GM18867 (cell line): ENCODE data around the gene PLXNA4.

ENCODE experiments used
- ATAC-seq: cut with Tn5 transposase; IDR thresholded peaks from one replicate; pipeline ENCODE4 v1.9.1; 2021; ENCODE audit warnings: mild to moderate bottlenecking, moderate library complexity; ENCODE audit not compliant: unreplicated experiment

PLXNA4 gene

DNA sequence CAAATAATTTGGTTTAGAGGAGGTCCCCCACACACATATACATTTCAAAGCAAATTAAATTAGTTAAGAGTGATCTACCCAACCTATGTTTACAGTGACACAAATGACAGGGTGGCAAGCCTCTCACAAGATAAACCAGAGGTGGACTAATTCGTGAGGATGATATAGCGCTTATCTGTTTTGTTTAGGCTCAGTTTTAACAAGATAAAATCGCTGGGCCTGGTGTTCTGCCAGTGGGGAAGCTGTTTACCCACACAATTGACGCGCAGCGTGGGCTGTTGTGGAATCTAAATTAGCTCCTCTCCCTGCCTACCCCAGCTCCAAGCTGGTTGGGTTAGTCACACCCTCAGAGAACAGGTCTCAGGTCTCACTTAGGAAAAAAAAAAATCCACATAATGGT lies 16.7 kb upstream of the PLXNA4 start:
- no peak for ATAC-seq

DNA sequence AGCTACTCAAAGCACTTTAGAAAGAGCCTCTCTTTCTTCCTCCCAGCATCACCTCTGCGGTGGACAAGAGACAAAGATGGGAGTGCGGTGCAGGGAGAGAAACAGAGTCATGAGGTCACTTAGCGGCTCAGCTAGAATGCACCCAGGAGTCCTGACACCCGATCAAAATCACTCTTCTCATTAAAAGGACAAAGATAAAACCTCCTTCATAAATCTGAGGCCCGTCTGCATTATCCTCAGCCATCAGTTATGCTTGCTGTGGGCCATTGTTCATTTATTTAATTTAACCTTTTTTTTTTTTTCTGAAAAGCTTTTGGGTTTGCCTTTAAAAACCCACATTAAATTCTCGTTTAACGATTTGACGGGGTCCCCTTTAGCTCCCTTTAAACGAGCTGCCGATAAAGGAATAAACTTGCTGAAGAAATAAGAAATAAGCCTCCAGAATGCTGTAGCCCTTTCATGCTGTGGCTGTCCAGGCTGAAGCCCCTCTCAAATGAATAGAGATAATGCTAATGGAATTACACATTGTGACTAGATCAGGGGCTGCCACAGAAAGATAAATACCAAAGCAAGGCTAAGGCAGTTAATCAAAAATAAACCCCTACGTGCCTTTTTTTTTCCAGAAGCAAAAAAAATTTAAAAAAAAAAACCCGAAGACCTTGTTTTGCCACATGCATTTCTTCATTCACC lies 16.1 kb upstream of the PLXNA4 start:
- ATAC-seq = no peak

DNA sequence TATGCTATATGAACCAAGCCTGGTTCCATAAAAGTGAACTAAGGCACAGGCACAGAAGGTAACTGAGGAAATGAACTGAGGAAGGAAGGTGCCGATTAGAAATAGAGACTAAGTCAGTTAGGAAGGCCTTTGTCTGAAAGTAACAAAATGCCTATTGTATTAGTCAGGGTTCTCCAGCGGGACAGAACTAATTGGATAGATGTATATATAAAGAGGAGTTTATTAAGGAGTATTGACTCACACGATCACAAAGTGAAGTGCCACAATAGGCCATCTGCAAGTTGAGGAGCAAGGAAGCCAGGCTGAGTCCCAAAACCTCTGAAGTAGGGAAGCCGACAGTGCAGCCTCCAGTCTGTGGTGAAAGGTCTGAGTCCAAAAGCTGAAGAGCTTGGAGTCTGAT lies 13.9 kb upstream of the PLXNA4 start:
- no peak for ATAC-seq

DNA sequence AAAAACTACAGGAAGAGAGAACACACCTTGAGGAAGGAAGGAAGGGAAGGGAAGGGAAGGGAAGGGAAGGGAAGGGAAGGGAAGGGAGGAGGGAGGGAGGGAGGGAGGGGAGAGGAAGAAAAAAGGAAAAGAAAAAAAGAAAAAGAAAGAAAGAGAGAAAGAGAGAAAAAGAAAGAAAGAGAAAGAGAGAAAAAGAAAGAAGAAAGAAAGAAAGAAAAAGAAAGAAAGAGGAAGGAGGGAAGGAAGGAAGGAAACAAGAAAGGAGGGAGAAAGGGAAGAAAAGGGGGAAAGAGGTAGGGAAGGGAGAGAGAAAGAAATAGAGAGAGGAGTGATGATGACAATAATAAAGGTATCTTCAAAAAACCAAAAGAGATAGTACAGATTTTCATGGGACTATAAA lies 12.3 kb upstream of the PLXNA4 start:
- no peak for ATAC-seq

DNA sequence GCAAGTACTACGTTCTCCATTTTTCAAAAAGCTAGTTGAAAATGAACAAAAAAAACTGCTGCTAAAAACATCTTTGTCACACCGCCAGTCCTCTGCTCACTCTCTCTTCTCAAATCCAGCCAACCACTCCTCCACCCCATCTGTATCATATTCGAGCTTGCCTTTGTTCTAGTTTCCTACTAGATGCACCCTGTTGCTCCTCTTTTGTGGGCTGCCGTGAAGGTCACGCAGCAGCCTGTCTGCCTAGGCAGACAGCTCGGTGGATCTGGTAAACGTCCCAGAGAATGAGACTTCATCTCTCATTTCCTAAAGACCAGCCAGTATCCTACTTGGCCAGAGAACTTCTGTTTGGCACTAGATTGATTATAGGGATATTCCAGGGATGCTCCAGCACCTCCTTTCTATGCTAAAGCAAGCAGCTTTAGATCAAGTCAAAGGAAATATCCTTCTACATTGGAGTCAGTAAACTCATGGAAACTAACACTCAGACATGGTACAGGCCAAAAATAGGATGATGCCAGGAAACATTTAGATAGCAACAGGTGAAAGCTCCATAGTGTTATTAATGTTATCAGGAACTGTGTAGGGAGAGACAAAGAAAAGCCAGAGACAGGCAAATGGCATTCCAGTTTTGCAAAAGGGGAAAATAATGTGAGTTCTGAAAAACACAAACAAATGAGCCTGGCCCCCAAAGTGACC lies 8.7 kb upstream of the PLXNA4 start:
- no peak for ATAC-seq

DNA sequence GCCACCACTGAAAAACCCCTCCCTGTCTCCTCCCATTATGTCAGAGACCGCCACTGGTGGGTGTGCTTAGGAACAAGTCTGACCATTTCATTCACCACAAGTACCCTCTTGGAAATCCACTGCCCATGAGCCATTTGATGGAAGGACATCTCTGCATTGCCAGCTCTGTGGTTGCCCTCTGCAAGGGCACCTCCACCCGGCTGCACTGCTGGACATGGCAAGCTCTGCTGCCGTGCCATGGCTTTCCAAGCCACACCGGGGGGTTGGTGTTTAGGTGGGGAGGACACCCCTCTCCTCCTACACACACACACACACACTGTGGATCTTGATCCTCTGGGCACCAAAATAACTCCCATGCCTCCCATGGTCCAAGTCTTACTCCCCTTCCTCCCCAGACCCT lies 5.2 kb upstream of the PLXNA4 start:
- no peak for ATAC-seq

DNA sequence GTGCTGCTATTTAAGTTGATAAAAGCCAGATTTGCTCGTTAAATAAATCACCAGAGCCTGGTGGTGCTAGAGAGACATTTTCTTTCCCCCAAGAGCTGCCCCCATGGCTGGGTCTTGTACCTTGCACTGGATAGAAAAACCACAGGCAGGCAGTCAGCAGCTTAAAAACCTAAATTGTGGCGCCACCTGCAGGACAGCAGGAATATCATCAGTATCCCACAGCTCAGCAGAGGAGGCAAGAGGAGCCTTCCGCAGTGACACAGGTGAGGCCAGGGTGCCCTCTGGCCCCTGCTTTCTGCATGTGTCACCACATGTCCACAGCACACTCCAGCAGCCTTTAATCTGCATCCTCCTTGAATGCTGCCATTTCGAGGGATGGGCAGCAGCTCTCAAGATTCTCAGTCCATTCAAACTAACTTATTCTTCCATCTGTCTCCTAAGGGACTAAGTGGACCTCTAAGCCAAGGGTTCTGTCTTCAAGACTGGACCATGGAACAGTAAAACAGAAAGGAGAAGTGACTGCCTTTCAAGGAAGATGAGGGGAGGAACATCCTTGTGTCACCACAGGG lies 4.5 kb upstream of the PLXNA4 start:
- peak; percentile 64 for ATAC-seq

DNA sequence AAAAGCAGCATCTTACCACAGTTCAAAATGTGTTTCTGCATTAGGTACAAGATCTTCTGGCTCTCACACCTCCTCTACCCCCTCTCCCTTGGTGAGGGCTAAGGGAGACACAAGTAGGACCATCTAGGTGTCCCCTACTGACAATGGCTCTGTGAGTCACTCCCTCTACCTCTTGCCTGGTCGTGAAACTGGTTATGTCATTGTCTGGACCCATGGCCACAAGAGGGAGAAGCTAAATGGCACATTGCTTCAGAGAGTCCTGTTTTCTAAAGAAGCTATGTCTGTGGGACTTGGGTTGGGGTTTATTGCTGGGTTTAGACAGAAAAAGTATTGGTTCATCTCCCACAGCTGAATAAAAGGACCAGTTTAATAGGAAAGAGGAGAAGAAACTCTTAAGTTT lies 4.0 kb upstream of the PLXNA4 start:
- ATAC-seq = no peak

DNA sequence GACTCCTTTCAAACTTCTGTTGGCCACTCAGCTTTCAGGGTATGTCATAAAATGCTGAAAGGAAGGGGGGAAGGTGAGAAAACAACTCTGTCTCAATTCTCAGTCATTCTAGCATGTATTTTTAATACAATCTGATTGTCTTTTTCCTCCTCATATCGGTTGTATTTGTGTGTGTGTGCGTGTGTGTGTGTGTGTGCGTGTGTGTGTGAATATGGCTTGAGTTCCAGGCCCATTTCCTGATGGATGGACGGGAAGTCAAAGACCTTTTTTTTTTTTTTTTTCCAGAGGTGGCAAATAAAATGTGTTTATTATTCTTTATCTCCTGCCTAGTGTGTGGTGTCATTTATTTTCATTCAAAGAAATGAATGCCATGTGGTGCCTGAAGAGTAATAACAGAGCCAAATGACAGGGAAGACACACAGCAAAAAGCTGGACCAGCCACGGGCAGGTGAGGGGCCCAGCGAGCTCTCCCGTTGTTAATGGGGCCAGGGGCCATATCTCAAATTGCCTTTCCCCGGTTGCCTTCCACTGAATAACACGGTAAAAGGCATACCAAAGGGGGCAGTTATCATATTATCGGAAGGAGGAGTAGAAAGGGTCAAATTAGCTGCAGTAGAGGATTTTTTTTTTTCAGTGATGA lies 3.1 kb upstream of the PLXNA4 start:
- ATAC-seq = no peak

DNA sequence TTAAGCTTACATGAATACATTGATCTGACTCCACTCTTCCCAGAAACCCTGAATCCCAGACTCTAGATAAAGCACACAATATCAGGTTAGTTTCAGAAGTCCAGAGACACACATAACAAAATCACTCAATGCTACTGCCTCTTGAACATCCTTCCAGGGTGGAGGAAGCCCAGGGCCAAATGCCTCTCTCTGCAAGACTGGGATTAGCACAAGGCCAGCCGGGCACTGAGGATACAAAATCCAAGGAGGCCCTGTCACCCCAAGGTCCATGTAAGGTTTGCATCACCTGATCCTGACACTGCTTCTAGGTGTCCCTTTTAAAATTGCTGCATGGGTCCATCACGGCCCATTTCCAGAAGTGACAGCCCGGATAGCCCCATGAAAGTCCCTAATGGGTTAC lies 2.6 kb upstream of the PLXNA4 start:
- no peak for ATAC-seq

DNA sequence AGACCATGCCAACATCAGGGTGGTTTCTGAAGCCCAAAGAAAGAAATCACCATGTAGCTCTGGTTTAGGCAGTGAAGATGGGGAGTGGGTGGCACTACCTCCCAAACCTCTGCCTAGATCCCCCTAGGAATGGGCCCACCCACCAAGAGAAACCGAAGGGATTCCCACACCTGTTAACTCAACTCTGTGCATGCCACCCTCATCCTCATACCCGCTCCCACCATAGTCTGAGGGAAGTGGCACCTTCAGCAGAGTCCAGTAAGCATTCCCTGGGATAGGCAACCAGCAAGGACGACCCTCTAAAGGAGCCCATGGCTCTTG lies 1.7 kb upstream of the PLXNA4 start:
- no peak for ATAC-seq

DNA sequence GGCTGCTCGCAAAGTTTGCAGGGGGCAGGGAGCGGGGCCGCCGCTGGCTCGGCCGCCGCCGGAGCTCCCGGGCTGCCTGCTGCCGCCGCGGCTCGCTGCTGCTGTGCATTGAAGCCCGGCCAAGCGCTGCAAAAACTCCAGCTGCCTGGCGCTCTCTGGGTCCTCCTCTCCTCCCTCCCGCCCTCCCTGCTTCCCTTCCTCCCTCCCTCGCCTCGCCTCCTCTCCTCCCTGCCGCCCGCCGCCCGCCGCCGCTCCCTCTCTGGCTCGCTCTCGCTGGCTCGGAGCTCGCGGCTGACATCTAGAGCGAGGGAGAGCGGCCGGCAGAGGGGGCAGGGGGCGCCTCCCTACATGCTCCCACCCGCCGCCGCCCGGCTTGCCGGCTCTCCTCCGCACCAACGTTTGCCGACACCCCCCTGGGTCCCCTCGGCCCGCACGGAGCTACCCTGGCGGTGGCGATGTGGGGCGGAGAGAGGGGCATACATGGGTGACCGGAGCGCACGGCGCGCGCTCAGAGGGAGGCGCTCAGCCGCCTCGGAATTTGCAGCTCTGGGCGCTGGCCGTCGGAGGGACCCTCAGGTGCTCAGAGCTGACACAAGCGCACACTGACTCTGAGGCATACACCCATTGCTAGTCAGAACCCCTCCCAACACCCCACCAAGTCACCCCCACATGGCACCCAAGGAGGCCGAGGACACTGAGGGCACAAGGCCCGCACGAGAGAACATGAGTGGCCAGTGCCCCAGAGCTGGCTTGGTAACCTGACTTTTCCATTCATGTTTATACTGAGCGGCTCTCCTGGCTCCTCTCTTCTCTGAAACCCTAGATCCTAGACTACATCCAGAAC lies 1.2 kb upstream of the PLXNA4 start:
- no peak for ATAC-seq

DNA sequence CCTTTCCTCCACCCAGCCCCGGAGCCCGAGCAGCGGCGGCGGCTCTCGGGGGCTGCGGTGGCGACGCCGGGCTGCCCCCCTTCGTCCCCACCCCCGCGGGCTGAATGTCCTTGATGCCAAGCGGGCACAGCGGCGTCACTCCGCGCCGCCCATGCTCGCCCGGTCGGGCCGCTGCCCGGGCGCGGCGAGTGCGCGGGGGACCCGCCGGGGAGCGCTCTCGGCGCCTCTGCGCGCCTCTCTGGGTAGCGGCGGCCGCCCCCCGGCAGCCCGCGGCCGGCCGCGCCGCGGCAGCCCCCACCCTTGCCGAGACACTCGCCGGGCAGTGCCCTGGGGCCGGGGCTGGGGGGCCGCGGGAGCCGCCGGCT lies 433 bp upstream of the PLXNA4 start:
- ATAC-seq = no peak

DNA sequence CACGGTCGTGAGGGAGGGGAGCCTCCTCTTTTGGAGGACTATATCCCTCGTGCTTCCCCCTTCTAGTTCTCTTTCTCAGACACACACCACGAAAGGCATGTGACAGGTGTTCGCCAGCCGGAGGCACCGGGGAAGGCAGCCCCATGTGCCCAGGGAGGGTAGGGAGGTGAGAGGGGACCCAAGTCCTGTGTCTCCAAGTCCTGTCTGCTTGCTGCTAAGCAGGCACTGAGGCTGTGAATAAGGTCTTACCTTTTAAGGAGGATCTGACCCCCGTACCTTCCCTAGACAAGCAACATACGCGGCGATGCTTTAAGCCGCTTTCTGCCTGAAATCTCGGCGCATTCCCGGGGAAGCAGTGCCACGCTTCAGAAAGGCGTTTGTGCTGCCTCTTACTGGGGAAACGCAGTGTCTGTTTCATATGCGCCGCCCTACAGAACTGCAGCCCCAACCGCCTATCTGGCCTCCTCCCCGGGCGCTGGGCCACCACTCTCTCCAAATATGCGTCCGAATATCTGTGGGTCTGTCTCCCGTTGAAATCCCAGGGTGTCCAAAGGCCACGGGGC lies 770 bp downstream of the PLXNA4 start:
- no peak for ATAC-seq

DNA sequence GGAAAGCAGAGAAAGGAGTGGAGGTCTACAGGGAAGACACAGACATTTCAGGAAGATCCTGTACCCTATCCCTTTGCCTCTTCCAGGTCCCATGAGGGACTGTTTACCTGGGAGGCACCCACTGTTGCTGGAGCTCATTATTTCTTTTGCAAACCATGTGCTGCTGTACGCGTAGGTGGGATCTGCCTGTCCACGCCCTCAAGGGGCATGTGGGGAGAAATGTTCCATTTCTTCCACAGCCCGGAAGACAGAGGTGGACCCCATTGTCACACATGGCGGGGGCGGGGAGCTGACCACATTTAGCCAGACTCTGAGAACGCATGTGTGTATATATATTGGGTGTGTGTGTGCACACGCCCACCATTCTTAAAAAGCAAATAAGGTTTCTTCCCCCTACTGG lies 2.0 kb downstream of the PLXNA4 start:
- no peak for ATAC-seq

DNA sequence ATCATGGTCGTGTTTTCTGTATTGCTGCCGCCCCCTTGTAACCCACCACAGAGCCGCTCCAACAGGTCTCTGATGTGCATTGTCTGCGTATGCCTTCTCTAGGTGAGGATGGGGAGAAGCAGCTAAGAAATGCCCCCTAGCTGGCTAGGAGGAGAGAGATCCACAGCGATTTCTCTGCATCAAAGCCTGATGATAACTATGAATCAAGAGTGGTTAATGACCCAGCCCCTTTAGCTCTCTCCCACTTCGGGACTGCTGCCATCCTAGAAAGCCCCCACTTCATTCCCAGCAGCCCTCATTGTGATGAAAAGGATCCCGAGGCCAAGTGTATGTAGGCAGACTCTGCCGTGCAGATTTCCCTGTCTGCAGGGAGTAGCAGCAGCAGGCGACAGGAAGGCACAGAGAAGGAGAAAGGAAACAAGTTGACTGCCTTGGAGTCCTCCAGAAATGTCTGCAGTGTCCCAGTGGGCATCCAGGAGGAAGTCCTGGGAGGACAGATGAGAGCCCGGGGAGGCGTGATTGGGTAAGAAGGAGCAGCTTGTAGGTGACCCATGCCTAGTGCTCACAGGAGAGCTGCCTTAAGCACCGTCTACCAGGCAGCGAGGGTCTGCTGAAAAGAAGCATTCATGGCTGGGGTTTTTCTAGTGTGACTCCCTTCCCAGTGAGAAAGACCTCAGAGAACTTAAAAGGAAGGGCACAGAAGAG lies 2.9 kb downstream of the PLXNA4 start:
- ATAC-seq = no peak

DNA sequence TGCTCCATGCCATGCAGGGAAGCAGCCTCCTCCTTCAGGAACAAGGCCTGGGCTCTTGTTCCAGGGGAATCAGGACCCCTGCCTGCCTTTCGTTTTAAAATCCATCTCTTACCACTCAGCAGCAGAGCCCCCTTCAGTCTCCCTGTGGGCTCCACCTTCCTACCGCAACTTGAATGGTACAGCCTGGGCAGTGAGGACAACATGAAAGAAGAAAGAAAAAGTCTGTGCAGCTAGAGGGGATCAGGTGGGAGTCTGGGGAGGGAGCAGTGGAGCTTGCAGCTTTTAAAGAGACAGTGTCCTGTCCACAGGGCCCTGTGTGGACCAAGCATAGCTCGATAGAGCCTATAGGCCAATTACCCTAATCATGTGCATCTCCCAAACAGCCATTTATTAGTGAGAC lies 3.7 kb downstream of the PLXNA4 start:
- no peak for ATAC-seq

DNA sequence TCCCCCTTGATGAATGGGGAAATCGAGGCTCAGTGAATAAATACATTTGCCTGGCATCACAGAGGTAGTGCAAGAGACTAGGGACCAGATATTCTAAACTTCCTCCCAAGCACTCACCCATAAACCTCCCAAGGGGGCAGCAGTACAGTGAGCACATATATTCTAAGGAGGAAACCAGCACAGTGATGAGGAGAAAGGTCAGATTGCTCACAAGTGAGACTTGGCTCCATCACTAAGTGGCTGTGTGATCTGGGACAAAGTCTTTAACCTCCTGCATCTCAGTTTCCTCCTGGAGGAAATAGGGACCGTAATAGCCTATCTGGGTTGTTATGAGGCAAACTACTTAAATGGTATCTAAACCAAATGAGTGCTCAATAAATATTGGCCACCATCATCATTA lies 4.3 kb downstream of the PLXNA4 start:
- no peak for ATAC-seq

DNA sequence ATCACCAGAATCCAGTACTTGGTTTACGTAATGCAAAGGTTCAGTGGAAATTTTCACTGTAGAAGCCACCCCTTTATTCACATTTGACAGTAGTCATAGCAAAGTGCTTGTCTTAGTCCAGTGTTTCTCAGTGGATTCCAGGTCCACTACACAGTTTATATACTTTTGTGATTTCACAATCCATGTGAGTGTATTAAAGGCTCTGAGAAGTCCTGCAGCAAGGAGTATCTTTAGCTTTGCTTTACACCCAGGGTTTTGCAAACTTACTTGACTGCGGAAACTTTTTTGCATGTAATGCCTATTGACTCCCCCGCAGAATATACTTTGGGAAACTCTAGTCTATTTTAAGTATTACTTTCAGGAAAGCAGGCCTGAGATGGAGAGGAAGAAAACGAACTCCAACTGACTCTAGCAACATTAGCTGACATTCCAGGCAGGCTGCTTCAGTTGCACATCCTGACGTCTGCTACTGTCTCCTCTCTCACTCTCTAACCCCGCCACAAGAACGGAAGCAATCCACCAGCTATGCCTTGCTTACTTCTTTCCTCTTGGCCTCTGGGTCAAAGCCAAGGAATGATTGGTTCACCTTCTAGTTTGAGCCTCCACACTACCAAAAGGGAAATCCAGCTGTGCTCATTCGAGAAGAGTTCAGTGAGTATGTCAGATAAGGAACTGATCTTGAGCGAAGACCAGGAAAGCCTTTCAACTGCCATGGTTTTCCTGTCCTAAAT lies 6.2 kb downstream of the PLXNA4 start:
- ATAC-seq = no peak

DNA sequence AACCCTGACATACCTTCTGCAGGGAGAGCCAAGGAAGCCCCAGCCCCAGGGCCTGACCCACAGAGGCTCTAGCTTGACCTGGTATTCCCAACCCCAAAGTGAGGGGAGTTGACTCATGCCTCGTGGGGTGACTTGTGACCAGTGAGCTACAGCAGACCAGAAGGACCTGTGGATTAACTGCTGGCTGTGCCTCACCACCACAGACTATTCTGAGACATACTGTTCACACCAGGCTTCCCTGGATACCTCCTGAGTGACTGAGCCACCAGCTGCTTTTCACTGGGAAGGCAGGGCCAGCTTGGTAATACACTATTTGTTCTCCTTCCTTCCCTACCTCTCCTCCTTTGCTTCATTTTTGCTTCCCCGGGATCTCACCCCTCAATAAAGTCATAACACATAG lies 7.3 kb downstream of the PLXNA4 start:
- ATAC-seq = no peak
